KOPT-K1 (cell line): ENCODE measurements around the gene ANP32B.
"Not testable (repeated sequence)": the region's sequence is repeated elsewhere in the genome, so short reads cannot be mapped to it uniquely, and the experiment has no call there.

Source experiments
- H3K27ac ChIP-seq: fragments of 200-600 bp; sonication (generic); 2 replicates; pipeline ENCODE4 v1.5.1; 2016; ENCODE audit warnings: antibody characterized with exemption, mild to moderate bottlenecking, low read depth, low read length; ENCODE audit not compliant: poor library complexity, severe bottlenecking
- H3K36me3 ChIP-seq: fragments of 200-600 bp; sonication (generic); 2 replicates; pipeline ENCODE4 v1.5.1; 2017; ENCODE audit warnings: antibody characterized with exemption, mild to moderate bottlenecking, low read length, moderate library complexity; ENCODE audit not compliant: insufficient read depth
- H3K9me3 ChIP-seq: fragments of 200-600 bp; sonication (generic); 2 replicates; pipeline ENCODE4 v1.5.1; 2017; ENCODE audit warnings: antibody characterized with exemption, low read length, mild to moderate bottlenecking; ENCODE audit not compliant: insufficient read depth, poor library complexity, severe bottlenecking

The ANP32B gene

GRCh38 chr9:97996676-97997075 lies 13.5 kb downstream of the ANP32B start:
- H3K36me3 ChIP-seq = peaks cover 100% of the 10 kb centered on the region
- H3K9me3 ChIP-seq, H3K27ac ChIP-seq: not testable (repeated sequence)

- Histone ChIP-seq H3K9me3 (no peaks in the 10 kb centered on the region), H3K36me3 (peaks cover 100% of the 10 kb centered on the region), H3K27ac (no peak overlapping the region)
Measured at GRCh38 chr9:97997330-97998276, 14.5 kb downstream of the ANP32B start.

DNA sequence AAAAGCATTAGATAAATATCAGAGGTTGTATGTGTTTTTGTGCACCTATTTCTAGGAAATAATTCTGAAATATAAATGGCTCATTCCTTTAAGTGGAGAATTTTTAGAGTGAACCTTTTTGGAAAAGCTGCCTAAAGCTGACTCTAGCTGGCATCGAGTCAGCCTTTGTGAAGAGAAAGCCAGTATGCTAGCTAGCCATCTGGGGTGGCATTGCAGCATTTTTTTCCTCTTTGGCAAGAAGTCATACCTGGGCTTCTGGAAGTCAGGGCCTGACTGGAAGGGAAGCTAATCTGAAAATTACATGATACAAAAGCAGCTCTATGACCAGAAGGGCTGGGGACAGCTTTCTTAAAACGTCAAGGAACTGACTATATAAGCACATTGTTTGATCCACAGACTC lies 19.7 kb downstream of the ANP32B start:
- Histone ChIP-seq H3K27ac (no peak overlapping the region), H3K9me3 (no peaks in the 10 kb centered on the region), H3K36me3 (peaks cover 100% of the 10 kb centered on the region)

DNA sequence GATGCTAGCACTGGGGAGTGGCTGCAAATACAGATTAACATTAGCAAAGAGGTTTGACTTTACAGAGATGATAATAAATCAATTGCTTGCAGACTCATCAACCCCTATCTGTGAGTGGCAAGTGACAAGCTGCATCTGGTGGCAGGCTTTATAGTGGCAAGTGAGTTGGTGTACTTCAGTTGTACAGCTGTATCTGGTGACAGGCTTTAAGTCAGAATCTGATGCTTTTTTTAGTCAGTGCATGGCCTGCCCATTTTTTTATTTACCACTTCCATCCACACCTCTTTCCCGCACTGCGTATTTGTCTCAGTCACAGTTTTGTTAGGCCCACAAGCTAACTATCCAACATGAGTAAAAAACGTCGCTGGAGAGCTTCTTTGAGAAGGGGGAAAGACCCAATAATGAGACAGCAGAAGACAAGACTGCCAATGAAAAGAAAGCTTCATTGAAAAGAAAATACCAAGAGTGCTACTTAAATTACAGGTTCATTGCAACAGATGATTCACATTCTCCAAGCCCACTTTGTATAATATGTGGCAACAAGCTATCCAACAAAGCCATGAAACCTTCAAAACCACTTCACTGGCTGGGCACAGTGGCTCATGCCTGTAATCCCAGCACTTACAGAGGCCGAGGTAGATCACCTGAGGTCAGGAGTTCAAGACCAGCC lies 23.1 kb downstream of the ANP32B start:
- Histone ChIP-seq H3K36me3 (peaks cover 100% of the 10 kb centered on the region), H3K27ac (no peak overlapping the region), H3K9me3 (no peaks in the 10 kb centered on the region)

DNA sequence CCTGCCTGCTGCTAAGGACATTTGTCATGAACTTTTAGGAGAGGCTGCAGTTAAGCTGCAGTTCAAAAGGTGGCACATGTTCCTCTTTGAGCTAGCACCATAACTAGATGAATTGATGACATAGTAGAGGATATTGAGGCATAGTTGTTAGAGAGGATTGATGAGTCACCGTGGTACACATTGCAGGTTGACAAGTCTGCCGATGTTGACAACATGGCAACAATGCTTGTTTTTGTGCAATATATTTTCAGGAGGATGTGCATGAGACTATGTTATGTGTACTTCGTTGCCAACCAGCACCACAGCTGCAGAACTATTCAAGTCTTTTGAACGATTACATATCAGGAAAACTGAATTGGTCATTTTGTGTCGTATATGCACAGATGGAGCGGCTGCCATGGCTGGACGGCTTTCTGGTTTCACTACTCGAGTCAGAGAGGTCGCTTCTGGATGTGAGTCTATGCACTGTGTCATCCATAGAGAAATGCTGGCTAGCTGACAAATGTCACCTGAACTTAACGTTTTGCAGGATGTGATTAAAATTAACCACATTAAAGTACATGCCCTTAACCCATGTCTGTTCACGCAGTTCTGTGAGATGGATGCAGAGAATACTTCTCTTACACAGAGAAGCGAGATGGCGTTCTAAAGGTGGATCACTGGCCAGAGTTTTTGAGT lies 24.2 kb downstream of the ANP32B start:
- Histone ChIP-seq H3K36me3 (peaks cover 100% of the 10 kb centered on the region), H3K9me3 (no peaks in the 10 kb centered on the region)

DNA sequence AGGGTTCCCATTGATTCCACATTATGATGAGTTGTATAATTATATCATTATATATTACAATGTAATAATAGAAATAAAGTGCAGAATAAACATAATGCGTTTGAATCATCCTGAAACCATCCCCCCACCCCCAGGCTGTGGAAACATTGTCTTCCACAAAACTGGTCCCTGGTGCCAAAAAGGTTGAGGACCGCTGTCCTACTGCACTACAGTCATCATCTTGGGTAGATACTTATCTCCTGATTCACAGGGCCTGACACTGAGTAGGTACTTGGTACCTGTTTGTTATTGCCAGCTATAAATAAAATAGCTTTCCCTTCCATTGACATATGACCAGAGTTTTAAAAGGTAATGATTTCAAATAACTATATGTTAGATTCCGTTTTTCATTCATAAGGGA lies 25.6 kb downstream of the ANP32B start:
- peaks cover 100% of the 10 kb centered on the region for H3K36me3 ChIP-seq
- H3K9me3 ChIP-seq = no peaks in the 10 kb centered on the region

More for the DNA sequence above, 24.2 kb downstream of the ANP32B start:
- H3K27ac ChIP-seq = no peak overlapping the region

DNA sequence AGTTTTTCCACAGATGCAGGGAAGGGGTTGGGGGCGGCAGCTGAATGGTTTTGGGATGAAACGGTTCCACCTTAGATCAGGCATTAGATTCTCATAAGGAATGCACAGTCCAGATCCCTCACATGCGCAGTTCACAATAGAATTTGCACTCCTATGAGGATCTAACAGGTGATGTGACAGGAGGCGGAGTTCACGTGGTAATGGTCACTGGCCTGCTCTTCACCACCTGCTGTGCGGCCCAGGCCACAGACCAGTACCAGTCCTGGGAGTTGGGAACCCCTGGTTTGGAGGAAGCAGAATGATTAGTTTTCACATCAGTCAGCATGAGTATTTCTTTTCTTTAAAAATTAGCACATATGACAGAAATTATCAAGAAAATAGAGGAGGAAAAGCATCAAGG lies 26.3 kb downstream of the ANP32B start:
- Histone ChIP-seq H3K27ac (no peak overlapping the region), H3K36me3 (peaks cover 100% of the 10 kb centered on the region), H3K9me3 (no peaks in the 10 kb centered on the region)

More for the DNA sequence above, 25.6 kb downstream of the ANP32B start:
- H3K27ac ChIP-seq = no peak overlapping the region

GRCh38 chr9:98009936-98010335 lies 26.8 kb downstream of the ANP32B start:
- Histone ChIP-seq H3K36me3 (peaks cover 100% of the 10 kb centered on the region), H3K9me3 (no peaks in the 10 kb centered on the region), H3K27ac (no peak overlapping the region)

DNA sequence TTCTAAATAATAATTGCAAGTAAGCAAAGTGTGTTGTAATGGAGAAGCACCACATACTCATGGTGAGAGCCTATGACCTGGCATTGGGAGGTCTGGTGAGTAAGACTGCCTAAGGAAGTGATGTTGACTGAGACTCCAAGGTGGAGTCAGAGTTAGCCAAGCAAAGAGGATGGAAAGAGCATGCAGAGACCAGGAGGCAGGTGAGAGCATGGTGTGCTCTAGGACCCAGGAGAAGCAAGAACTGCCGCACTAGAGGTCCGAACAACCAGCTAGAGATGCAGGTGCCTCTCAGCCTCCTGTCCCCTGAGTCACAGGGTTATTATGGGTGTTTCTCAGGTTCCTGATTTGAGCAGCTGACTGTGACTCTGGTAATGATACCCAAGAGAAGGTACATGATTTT lies 27.3 kb downstream of the ANP32B start:
- H3K36me3 ChIP-seq = peaks cover 100% of the 10 kb centered on the region
- no peak overlapping the region for H3K27ac ChIP-seq
- no peaks in the 10 kb centered on the region for H3K9me3 ChIP-seq

- no peaks in the 10 kb centered on the region for H3K9me3 ChIP-seq
- H3K36me3 ChIP-seq = peaks cover 100% of the 10 kb centered on the region
- H3K27ac ChIP-seq = no peak overlapping the region
Measured at GRCh38 chr9:98011122-98011521, 28.0 kb downstream of the ANP32B start.

DNA sequence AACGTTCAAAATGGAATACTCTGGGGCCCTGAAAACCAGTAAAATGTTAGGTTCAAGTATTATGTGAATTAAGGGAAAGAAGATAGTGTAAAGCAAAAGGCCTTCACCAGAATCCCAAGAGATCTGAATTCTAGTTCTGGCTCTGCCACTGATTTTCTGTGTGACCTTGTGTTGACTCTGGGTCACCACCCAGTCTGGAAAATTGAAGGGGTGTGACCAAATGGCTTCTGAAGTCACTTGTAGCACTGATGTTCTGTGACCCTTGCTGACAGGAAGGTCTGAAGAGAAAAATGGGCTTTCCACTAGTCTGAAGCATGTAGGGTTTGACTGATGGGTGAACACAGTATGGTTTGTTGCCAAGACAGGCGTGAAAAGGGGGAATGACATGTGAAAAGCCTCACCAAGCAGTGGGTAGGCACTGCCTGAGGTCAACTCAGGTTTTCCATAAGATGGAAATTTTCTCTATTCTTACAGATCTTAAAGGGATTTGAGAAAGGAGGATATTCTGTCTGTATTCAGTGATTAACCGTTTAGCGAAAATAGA lies 33.1 kb downstream of the ANP32B start:
- peaks cover 96% of the 10 kb centered on the region for H3K36me3 ChIP-seq
- H3K9me3 ChIP-seq = no peaks in the 10 kb centered on the region
- H3K27ac ChIP-seq = no peak overlapping the region

DNA sequence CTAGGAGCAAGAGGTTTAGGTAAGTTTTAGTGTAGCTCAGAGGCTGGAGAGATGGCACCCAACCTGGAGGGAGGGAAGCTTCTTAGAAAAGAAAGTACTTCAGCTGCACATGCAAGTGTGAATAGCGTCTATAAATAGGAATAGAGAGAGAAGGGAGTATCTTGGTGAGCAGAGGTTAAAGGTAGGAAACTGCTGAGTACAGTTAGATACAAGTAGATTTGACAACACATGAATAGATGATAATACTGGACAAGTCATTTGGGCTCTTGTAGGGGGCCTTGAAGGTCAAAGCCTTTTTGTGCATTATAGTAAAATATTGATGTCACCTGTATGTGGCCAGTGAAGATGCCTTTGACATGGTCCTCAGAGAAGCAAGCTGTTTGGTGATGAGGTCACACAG lies 34.2 kb downstream of the ANP32B start:
- Histone ChIP-seq H3K27ac (no peak overlapping the region), H3K36me3 (peaks cover 96% of the 10 kb centered on the region), H3K9me3 (no peaks in the 10 kb centered on the region)

- Histone ChIP-seq H3K9me3 (no peaks in the 10 kb centered on the region), H3K27ac (no peak overlapping the region), H3K36me3 (peaks cover 86% of the 10 kb centered on the region)
Measured at GRCh38 chr9:98018347-98018746, 35.2 kb downstream of the ANP32B start.

DNA sequence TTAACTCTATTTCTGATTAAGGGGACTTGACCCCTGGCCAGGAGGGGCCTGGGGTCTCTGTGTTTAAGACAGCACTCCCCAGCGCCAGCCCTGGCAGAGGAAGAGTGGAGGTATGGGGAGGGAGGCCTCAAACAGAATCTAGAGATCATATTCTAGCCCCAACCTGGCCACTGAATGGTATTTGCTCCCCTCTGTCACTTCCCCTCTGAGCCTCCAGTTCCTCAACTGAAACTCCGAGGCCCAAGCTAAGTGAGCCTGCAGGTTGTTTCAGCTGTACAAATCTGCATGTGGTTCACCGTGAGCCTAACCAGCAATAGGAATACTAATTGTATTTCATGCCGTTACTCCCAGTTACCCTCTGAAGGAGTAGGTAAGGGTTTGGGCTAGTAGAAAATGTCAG lies 36.0 kb downstream of the ANP32B start:
- no peaks in the 10 kb centered on the region for H3K9me3 ChIP-seq
- H3K27ac ChIP-seq = no peak overlapping the region
- peaks cover 78% of the 10 kb centered on the region for H3K36me3 ChIP-seq

DNA sequence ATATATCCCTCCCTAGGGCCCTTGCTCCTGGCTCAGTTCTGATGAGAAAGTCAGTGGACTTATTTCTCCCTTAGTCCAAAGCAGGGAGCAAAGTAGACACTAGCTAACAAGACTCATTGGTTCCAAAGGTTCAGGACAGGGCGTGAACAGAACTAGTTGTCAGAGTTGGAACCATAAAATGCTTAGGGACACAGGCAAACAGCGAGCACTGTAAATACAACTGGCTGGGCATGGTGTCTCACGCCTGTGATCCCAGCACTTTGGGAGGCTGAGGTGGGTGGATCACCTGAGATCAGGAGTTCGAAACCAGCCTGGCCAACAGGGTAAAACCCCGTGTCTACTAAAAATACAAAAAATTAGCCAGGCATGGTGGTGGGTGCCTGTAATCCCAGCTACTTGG lies 36.7 kb downstream of the ANP32B start:
- not testable (repeated sequence) for H3K27ac ChIP-seq, H3K9me3 ChIP-seq
- H3K36me3 ChIP-seq = peaks cover 71% of the 10 kb centered on the region
